OCI-LY3 (cell line): ENCODE data around the gene ABCC3.

Experiments
- H2AFZ ChIP-seq: fragments of 200-600, 300-600 bp; shearing (Covaris generic); 2 replicates; pipeline ENCODE4 v1.6.0; 2014; ENCODE audit warnings: antibody characterized with exemption, low read depth, low read length
- H3K27ac ChIP-seq: fragments of 200-600, 300-600 bp; sonication (generic); 2 replicates; pipeline ENCODE4 v1.5.1; 2014; ENCODE audit warnings: mild to moderate bottlenecking, low read length, moderate library complexity, mixed read lengths
- H3K27me3 ChIP-seq: fragments of 200-600, 300-600 bp; sonication (generic); 2 replicates; pipeline ENCODE4 v1.6.1; 2014; ENCODE audit warnings: low read depth, low read length, mixed read lengths
- H3K36me3 ChIP-seq: fragments of 200-600, 300-600 bp; sonication (generic); replicated peaks from 2 replicates; pipeline ENCODE3; 2014; ENCODE audit warnings: low read depth, low read length, mixed read lengths
- H3K4me1 ChIP-seq: fragments of 300-600, 200-600 bp; sonication (generic); 2 replicates; pipeline ENCODE4 v1.6.1; 2014; ENCODE audit warnings: low read length, mixed read lengths
- H3K4me2 ChIP-seq: fragments of 200-600, 300-600 bp; sonication (generic); 2 replicates; pipeline ENCODE4 v1.6.1; 2014; ENCODE audit warnings: low read length, mixed read lengths
- H3K4me3 ChIP-seq: fragments of 300-600, 200-600 bp; sonication (generic); 2 replicates; pipeline ENCODE4 v1.5.1; 2014; ENCODE audit warnings: antibody characterized with exemption, mild to moderate bottlenecking, low read length, moderate library complexity
- H3K79me2 ChIP-seq: fragments of 300-600, 200-600 bp; shearing (Covaris generic); 2 replicates; pipeline ENCODE4 v1.6.1; 2014; ENCODE audit warnings: mild to moderate bottlenecking, low read length, mixed read lengths
- H3K9ac ChIP-seq: fragments of 300-600, 200-600 bp; shearing (Covaris generic); 2 replicates; pipeline ENCODE4 v1.6.0; 2014; ENCODE audit warnings: mild to moderate bottlenecking, low read length, moderate library complexity
- H3K9me3 ChIP-seq: fragments of 200-600, 300-600 bp; shearing (Covaris generic); 2 replicates; pipeline ENCODE4 v1.6.1; 2014; ENCODE audit warnings: low read length, mixed read lengths; ENCODE audit not compliant: insufficient read depth
- H4K20me1 ChIP-seq: fragments of 200-600, 300-600 bp; sonication (generic); 2 replicates; pipeline ENCODE4 v1.6.1; 2016; ENCODE audit warnings: low read length, mixed read lengths; ENCODE audit not compliant: insufficient read depth
- CTCF ChIP-seq: fragments of 200-600, 300-600 bp; sonication (generic); IDR thresholded peaks from 2 replicates; pipeline ENCODE4 v1.5.1; 2014; ENCODE audit warnings: antibody characterized with exemption, low read length, low read depth
- EZH2phosphoT487 ChIP-seq: fragments of 200-600 bp; shearing (Covaris generic); IDR thresholded peaks from 2 replicates; pipeline ENCODE4 v1.6.1; 2018; ENCODE audit warnings: antibody characterized with exemption, mixed run types, low read depth

Gene ABCC3

GRCh38 chr17:50634224-50634914, at the start of gene ABCC3:
TSS of gene ABCC3 (plus strand) at chr17:50634881. CDS start at chr17:50634937, 56 bp downstream.
- Histone ChIP-seq H3K9me3 (no peaks in the 10 kb centered on the region), H4K20me1 (no peaks in the 10 kb centered on the region), H3K27me3 (peaks cover 15% of the 10 kb centered on the region), H3K79me2 (no peaks in the 10 kb centered on the region), H3K4me1 (peaks cover 21% of the 10 kb centered on the region), H3K36me3 (no peaks in the 10 kb centered on the region), H3K27ac (no peak within 1 kb of the TSS), H3K9ac (no peak within 1 kb of the TSS), H3K4me2 (peak within 1 kb of the TSS; percentile 12; the same call in 1 of the 2 replicates), H2AFZ (no peak within 1 kb of the TSS), H3K4me3 (no peak within 1 kb of the TSS)
- TF ChIP-seq CTCF (no peak), EZH2phosphoT487 (no peak)

- no peak overlapping the region for H3K9ac ChIP-seq
- no peak overlapping the region for H3K4me2 ChIP-seq
- H2AFZ ChIP-seq: no peak overlapping the region
- TF ChIP-seq CTCF (no peak), EZH2phosphoT487 (no peak)
- no peaks in the 10 kb centered on the region for H4K20me1 ChIP-seq
- H3K27me3 ChIP-seq: peaks cover 50% of the 10 kb centered on the region
- H3K36me3 ChIP-seq: no peaks in the 10 kb centered on the region
- no peak overlapping the region for H3K4me3 ChIP-seq
- no peaks in the 10 kb centered on the region for H3K79me2 ChIP-seq
- H3K27ac ChIP-seq: no peak overlapping the region
- no peaks in the 10 kb centered on the region for H3K9me3 ChIP-seq
- no peaks in the 10 kb centered on the region for H3K4me1 ChIP-seq
Observed at GRCh38 chr17:50585346-50585745, 49.3 kb upstream of the ABCC3 start.

DNA sequence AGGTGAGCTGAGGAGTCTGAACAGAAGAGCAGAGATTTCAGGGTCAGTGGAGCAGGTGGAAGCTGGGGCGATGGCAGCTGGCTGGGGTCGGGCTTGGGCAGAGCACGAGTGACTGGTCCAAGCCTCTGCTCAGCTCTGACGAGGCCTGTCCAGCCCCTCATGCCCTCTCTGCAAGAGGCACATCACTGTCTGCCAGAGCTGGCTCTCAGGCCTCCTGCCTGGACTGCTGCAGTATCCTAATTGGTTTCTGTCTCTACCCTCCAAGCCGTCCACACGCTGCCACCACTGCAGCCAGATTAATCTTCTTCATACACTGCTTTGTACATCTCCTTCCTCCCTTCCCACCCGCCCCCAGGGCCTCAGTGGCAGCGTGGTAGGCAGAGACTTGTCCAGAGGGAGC, 48.8 kb upstream of the ABCC3 start:
- Histone ChIP-seq H3K79me2 (no peaks in the 10 kb centered on the region), H3K27ac (no peak overlapping the region), H3K4me3 (no peak overlapping the region), H4K20me1 (no peaks in the 10 kb centered on the region), H3K4me2 (no peak overlapping the region), H3K36me3 (no peaks in the 10 kb centered on the region), H3K4me1 (no peaks in the 10 kb centered on the region), H3K27me3 (peaks cover 46% of the 10 kb centered on the region), H3K9ac (no peak overlapping the region), H2AFZ (no peak overlapping the region), H3K9me3 (no peaks in the 10 kb centered on the region)
- TF ChIP-seq EZH2phosphoT487 (no peak), CTCF (no peak)

GRCh38 chr17:50586421-50587247, 48.0 kb upstream of the ABCC3 start:
- H3K27me3 ChIP-seq: peaks cover 46% of the 10 kb centered on the region
- no peak overlapping the region for H3K4me2 ChIP-seq
- H3K9me3 ChIP-seq: no peaks in the 10 kb centered on the region
- H3K27ac ChIP-seq: no peak overlapping the region
- H2AFZ ChIP-seq: no peak overlapping the region
- no peaks in the 10 kb centered on the region for H4K20me1 ChIP-seq
- H3K4me1 ChIP-seq: no peaks in the 10 kb centered on the region
- H3K9ac ChIP-seq: no peak overlapping the region
- H3K79me2 ChIP-seq: no peaks in the 10 kb centered on the region
- H3K4me3 ChIP-seq: no peak overlapping the region
- TF ChIP-seq CTCF: no peak
- no peak for TF ChIP-seq EZH2phosphoT487
- no peaks in the 10 kb centered on the region for H3K36me3 ChIP-seq
